T-helper 2 cell (primary cell): Measurements from ENCODE around the gene DAPK2.

Source experiments
- DNase-seq, 5 experiments: peaks; one replicate each; pipeline versions ENCODE4 v3.0.0 to v3.0.0-alpha.2; 2012 to 2022

DAPK2 gene

DNA sequence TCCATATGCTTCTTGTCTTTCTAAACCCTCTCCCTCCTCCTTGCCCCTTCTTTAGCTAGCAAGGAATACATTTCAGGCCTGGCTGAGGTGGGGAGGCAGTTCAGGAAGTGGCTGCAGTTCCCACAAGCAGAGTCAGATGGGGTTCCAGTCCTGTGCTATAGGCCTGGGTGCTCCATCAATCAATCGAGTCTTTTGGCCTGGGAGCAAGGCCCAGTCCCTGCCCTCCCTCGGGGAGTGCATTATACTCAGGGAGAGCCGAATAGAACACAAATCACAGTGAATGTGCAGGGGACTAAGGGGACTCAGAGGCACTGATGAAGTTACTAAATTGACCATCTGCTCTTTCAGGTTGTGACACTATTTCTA, 154.5 kb downstream of the DAPK2 start:
- DNase-seq = peak in 1 of 5 experiments; percentile 33

- DNase-seq = peak; percentile 47 to 73 (median 62)
These were observed 155.1 kb downstream of the DAPK2 start for GRCh38 chr15:63891079-63891767.

DNA sequence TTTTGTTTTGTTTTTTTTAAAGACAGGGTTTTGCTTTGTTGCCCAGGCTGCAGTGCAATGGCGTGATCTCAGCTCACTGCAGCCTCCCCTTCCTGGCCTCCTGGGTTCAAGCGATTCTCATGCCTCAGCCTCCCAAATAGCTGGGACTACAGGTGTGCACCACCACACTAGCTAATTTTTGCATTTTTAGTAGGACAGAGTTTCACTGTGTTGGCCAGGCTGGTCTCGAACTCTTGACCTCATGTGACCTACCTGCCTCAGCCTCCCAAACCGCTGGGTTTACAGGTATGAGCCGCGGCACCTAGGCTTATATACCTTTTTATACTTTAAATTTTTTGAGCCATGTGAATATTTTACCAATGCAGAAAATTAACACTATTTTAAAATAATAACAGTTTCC, 155.7 kb downstream of the DAPK2 start:
- no peak for DNase-seq

GRCh38 chr15:63889831-63890230, 156.5 kb downstream of the DAPK2 start:
- no peak for DNase-seq

DNA sequence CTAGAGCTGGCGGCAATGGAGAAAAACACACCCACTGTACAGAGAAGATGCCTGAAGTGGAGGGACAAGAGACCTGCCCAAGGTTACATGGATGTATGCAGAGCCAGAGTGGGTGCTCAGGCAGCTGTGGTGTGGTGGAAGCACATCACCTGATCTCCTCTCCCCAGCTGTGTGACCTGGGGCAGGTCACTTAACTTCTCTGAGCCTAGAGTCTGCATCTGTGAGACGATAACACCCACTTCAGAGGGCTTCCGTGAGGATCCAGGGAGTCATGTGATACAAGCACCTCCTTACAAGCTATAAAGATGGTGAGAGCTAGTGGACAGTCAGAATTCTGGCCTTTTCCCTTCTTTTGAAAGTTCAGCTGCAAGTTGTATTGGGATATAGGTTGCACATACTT, 157.5 kb downstream of the DAPK2 start:
- no peak for DNase-seq

GRCh38 chr15:63888146-63888545, 158.1 kb downstream of the DAPK2 start:
- DNase-seq = no peak

DNA sequence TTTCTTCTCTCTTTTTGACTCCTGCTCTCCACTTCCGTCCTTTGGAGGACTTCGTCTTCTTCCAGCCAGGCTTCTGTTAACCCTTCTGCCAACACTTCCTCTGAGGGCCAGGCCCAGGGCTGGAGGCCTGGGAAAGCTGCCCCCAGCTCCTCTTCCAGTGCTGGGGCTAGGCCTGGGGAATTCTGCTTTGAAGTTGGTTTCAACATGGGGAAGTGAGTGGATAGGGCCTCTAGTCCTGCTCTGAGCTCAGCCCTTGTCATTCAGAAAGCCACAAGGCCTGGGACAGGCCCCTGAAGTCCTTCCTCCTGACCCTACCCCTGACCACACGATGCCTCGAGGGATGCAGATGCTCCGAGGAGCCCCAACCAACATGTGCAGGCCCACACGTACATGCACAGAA, 158.7 kb downstream of the DAPK2 start:
- no peak for DNase-seq

GRCh38 chr15:63884953-63885352, 161.3 kb downstream of the DAPK2 start:
- no peak for DNase-seq

DNA sequence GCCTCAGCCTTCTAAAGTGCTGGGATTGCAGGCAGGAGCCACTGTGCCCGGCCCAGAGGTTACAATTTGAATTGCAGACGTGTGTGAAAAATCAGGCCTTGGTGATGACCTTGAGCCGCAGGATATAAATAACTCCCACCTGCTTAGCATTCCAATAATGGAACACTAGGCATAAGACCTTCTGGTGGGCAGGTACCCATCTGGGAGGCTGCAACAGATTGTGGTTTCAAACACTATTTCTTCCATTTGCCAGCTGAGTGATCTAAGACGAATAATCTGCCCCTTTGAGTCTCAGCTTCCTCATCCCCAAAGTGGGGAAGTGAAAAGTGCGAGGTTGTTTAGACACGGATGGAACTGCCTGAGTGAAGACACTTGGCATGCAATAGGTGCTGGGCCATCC, 164.9 kb downstream of the DAPK2 start:
- DNase-seq = no peak

DNA sequence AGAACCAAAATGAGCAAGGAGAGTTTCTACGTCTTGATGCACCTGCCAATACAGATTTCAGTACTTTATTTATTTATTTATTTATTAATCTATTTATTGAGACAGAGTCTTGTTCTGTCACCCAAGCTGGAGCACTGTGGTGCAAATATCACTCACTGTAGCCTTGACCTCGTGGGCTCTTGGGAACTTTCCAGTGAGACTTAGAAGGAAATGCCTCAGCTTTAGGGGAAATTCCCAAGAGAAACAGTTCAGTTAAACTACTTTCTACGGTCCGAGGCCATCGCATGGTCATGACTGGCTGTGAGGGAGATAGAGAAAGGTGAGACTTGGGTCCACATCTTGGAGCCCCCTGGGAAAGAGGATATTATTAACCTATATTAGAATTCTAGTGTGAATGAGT, 165.5 kb downstream of the DAPK2 start:
- DNase-seq = no peak

DNA sequence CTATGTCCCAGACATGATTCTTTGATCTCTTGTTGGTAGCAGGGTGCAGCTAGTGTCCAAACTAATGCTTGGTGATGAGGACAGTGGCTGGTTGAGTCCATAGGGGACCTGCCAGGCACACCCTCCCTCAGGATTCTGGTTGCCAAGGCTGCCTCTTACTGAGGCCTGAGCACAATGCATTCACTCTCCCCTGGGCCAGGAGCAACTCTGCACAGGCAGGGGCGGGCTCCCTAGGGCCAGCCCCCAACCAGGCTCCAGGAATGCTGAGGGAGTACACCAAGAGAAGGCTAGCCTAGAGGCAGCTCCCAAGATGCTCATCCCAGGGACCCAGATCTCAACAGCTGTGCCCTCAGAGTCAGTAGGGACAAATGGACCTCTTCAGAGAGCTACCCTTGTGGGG, 166.3 kb downstream of the DAPK2 start:
- no peak for DNase-seq

GRCh38 chr15:63879211-63879610, 167.1 kb downstream of the DAPK2 start:
- DNase-seq = no peak

GRCh38 chr15:63877713-63878271, 168.5 kb downstream of the DAPK2 start:
- DNase-seq = no peak

DNA sequence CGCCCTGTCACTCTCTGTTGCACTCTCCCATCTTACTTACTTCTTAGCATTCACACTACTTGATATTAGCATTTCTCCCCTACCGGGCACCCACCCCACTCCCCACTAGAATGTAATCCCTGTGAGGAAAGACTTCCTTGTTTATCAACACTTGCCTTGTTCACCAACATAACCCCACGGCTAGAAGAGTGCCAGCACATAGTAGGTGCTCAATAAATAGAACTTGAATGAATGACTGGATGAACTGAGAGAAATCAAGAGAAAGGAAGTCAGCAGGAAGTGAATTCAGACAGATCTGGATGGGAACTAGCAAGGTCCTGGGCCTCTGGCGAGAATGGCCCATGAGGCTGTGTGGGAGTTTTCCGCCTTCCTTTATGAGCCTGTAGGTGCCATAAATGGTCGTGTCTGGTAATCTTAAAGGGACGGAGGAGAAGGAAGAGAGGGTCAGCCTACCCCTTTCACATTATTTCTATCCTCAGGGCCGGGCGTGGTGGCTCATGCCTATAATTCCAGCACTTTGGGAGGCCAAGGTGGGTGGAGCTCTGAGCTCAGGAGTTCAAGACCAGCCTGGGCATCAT, 170.1 kb downstream of the DAPK2 start:
- no peak for DNase-seq

- no peak for DNase-seq
These were observed 171.7 kb downstream of the DAPK2 start for GRCh38 chr15:63874616-63875015.

DNA sequence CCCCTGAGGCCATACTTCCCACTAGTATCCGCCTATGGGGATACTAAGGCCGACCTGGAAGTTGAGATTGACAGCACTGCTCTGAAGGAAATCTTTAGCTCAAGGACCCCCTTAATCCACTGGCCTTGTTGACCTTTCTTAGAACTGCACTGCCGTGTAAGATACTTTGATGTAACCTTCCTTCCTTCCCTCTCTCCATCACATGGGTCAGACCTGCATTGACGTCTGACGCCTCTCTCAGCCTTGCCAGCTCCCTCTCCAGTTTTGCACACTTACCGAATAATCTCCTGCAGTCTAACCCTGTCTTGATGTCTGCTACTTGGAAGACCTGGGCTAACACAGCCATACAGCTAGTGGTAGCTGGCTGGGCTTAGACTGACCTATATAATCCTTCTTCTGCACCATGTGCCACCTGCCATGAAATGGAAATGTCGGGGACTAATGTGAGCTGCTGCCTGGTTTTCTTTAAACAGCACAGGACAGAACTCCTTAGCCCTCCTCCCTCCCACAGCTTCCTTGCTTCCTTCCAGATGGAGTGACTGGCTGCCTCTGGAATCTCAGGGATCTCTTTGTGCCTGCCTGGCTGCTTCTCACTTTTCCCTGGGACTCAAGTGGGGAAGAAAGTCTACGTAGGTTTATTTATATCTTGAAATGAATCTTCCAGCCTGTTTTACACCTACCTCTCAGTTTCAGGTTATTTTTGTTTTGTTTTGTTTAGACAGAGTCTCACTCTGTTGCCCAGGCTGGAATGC, 173.3 kb downstream of the DAPK2 start:
- DNase-seq = no peak

DNA sequence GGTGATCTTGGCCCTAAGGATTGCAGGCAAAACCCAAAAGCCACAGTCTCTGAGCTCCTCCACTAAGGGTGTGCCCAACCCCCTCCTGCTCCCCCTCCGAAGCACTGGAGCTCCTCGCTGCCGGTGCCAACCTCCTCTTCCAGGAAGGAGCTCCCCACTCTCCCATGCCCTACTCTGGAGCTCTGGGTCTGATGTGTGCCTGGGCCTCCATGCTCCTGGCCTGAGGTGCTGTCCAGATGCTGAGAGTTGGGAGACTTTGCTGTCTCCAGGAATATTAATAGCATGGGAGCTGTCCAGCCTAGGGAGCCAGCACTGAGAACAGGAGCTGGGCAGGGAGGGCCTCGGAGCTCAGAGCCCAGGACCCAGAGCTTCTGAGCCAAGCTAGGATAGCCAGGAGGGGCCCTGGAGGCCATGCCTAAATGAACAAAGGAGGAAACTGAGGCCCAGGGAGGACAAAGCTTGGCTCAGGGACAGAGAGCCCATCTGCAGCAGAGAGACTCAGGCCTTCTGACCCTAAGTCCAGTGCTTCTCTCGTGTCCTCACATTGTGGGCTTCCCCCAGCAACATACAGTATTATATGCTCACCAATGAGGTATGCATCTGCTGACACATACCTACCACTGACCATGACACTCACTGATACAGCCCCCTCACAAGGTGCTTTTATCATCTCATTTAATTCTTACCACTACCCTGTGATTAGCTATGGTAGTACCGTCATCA, 175.6 kb downstream of the DAPK2 start:
- no peak for DNase-seq

DNA sequence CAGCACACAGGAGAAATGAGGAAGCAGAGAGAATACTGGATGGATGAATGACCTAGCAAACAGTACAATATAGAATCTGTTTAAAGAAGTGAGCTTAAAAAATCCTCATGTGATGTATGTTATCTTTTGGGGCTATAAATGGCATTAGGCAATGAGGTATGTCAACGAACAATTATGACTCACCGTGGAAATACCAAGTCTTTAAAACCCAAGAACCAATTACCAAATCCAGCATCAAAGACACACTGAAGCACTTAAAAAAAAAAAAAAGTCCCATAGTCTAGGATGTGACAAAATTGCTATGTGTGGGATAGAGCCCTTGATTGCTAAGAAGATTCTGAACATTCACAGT, 176.3 kb downstream of the DAPK2 start:
- peak in 1 of 5 experiments; percentile 21 for DNase-seq

- DNase-seq = no peak
These were observed 176.8 kb downstream of the DAPK2 start for GRCh38 chr15:63869371-63870042.

DNA sequence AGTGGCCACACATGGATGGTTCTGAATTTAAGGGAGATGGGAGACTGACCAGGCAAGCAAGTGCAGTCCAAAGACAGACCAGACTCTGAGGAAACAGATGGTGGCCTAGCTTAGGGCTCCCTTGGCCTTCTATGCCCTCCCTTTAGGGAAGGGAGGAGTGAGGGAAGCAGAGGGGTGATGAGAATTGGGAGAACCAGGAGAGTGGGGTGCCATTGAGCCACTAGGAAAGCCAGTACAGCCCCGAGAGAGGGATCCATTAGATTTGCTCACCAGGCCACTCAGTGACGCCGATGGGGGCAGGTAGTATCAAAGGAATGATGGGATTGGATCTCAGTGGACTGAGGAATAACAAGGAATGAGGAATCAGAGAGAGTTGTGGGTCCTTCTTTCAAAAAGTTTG, 182.1 kb downstream of the DAPK2 start:
- no peak for DNase-seq

GRCh38 chr15:63861946-63862517, 184.3 kb downstream of the DAPK2 start:
- no peak for DNase-seq

- no peak for DNase-seq
These were observed 185.7 kb downstream of the DAPK2 start for GRCh38 chr15:63860555-63860954.
